HCT116 (cell line): Measurements from ENCODE around the gene GAK.

Experiments used
- CTCF ChIP-seq, 3 experiments: fragments of 200-600 bp in 1 of 3; sonication (generic) in 1 of 3; IDR thresholded peaks in 2 of 3; conservative IDR thresholded peaks in 1 of 3; 2 replicates each; pipeline ENCODE4 v1.5.1; 2012 to 2017; ENCODE audit warnings: low read depth in 2 of 3, low read length in 2 of 3, antibody characterized with exemption in 1 of 3, borderline replicate concordance in 1 of 3, control low read depth in 1 of 3, mild to moderate bottlenecking in 1 of 3, mixed read lengths in 1 of 3, mixed run types in 1 of 3, moderate library complexity in 1 of 3; ENCODE audit not compliant: insufficient read depth in 1 of 3
- EZH2 ChIP-seq: fragments of 200-600 bp; sonication (generic); IDR thresholded peaks from 2 replicates; pipeline ENCODE4 v1.6.1; 2017; ENCODE audit warnings: antibody characterized with exemption, mixed run types
- EZH2phosphoT487 ChIP-seq: fragments of 200-600 bp; IDR thresholded peaks from 2 replicates; pipeline ENCODE4 v1.6.1; 2018; ENCODE audit warnings: antibody characterized with exemption, borderline replicate concordance
- FOSL1 ChIP-seq: IDR thresholded peaks from 2 replicates; pipeline ENCODE4 v1.6.1; 2012; ENCODE audit warnings: low read depth
- POLR2A ChIP-seq: IDR thresholded peaks from 2 replicates; pipeline ENCODE4 v1.7.0; 2011; ENCODE audit warnings: borderline replicate concordance; ENCODE audit not compliant: insufficient read depth, insufficient read length; ENCODE audit errors: extremely low read depth
- POLR2AphosphoS5 ChIP-seq: IDR thresholded peaks from 2 replicates; pipeline ENCODE4 v1.6.1; 2011; ENCODE audit warnings: mild to moderate bottlenecking, low read depth, low read length, moderate library complexity
- SRF ChIP-seq: IDR thresholded peaks from 2 replicates; pipeline ENCODE4 v1.6.1; 2012; ENCODE audit warnings: low read depth
- YY1 ChIP-seq: IDR thresholded peaks from 2 replicates; pipeline ENCODE4 v1.6.1; 2011; ENCODE audit warnings: low read length, low read depth, moderate library complexity, mild to moderate bottlenecking; ENCODE audit not compliant: insufficient replicate concordance; ENCODE audit errors: extremely low read depth
- ZBTB33 ChIP-seq: IDR thresholded peaks from 2 replicates; pipeline ENCODE4 v1.6.1; 2011; ENCODE audit warnings: mild to moderate bottlenecking, low read length, moderate library complexity; ENCODE audit not compliant: insufficient replicate concordance; ENCODE audit errors: extremely low read depth
- TF ChIP-seq, protein P1 (sequence below): IDR thresholded peaks from 2 replicates; pipeline ENCODE4 v1.6.1; 2012; ENCODE audit warnings: low read depth

- TF ChIP-seq CTCF (IDR thresholded peaks at IDR 0.05 in 2 of 3, conservative IDR thresholded peaks at IDR 0.05 in 1 of 3; ENCODE audit: borderline replicate concordance in 1 of 3, insufficient read depth in 1 of 3, low read depth in 2 of 3, low read length in 2 of 3) (no peak), POLR2AphosphoS5 (no peak), POLR2A (no peak), SRF (no peak), EZH2phosphoT487 (no peak), FOSL1 (no peak), EZH2 (no peak), YY1 (no peak), ZBTB33 (no peak)
- TF ChIP-seq, protein P1, sequence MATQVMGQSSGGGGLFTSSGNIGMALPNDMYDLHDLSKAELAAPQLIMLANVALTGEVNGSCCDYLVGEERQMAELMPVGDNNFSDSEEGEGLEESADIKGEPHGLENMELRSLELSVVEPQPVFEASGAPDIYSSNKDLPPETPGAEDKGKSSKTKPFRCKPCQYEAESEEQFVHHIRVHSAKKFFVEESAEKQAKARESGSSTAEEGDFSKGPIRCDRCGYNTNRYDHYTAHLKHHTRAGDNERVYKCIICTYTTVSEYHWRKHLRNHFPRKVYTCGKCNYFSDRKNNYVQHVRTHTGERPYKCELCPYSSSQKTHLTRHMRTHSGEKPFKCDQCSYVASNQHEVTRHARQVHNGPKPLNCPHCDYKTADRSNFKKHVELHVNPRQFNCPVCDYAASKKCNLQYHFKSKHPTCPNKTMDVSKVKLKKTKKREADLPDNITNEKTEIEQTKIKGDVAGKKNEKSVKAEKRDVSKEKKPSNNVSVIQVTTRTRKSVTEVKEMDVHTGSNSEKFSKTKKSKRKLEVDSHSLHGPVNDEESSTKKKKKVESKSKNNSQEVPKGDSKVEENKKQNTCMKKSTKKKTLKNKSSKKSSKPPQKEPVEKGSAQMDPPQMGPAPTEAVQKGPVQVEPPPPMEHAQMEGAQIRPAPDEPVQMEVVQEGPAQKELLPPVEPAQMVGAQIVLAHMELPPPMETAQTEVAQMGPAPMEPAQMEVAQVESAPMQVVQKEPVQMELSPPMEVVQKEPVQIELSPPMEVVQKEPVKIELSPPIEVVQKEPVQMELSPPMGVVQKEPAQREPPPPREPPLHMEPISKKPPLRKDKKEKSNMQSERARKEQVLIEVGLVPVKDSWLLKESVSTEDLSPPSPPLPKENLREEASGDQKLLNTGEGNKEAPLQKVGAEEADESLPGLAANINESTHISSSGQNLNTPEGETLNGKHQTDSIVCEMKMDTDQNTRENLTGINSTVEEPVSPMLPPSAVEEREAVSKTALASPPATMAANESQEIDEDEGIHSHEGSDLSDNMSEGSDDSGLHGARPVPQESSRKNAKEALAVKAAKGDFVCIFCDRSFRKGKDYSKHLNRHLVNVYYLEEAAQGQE, result no peak
These were observed 92.3 kb downstream of the GAK start for GRCh38 chr4:839675-840443.
